GM19193 (cell line): Measurements from ENCODE around the gene CNTNAP2.

Experiments used
- POLR2A ChIP-seq: IDR thresholded peaks from 4 replicates; pipeline ENCODE4 v1.6.1; 2011; ENCODE audit not compliant: insufficient read depth, insufficient read length; ENCODE audit errors: extremely low read depth

CNTNAP2 gene

GRCh38 chr7:146755585-146755984, 639.0 kb downstream of the CNTNAP2 start:
- TF ChIP-seq POLR2A: no peak

GRCh38 chr7:146764458-146764857, 647.9 kb downstream of the CNTNAP2 start:
- TF ChIP-seq POLR2A: no peak

- TF ChIP-seq POLR2A: no peak
Measured at GRCh38 chr7:146768957-146769356, 652.4 kb downstream of the CNTNAP2 start.

- TF ChIP-seq POLR2A: no peak
Measured at GRCh38 chr7:146772601-146773000, 656.0 kb downstream of the CNTNAP2 start.

- TF ChIP-seq POLR2A: no peak
Measured at GRCh38 chr7:146773506-146773905, 656.9 kb downstream of the CNTNAP2 start.

GRCh38 chr7:146781352-146782116, 664.9 kb downstream of the CNTNAP2 start:
- no peak for TF ChIP-seq POLR2A

GRCh38 chr7:146787266-146787665, 670.7 kb downstream of the CNTNAP2 start:
- no peak for TF ChIP-seq POLR2A

GRCh38 chr7:146788008-146788407, 671.4 kb downstream of the CNTNAP2 start:
- no peak for TF ChIP-seq POLR2A

- no peak for TF ChIP-seq POLR2A
Measured at GRCh38 chr7:146791344-146792285, 675.0 kb downstream of the CNTNAP2 start.

- no peak for TF ChIP-seq POLR2A
Measured at GRCh38 chr7:146804620-146805019, 688.0 kb downstream of the CNTNAP2 start.

GRCh38 chr7:146805082-146805481, 688.5 kb downstream of the CNTNAP2 start:
- no peak for TF ChIP-seq POLR2A

GRCh38 chr7:146826329-146826728, 709.7 kb downstream of the CNTNAP2 start:
- no peak for TF ChIP-seq POLR2A

GRCh38 chr7:146830686-146831085, 714.1 kb downstream of the CNTNAP2 start:
- no peak for TF ChIP-seq POLR2A

GRCh38 chr7:146831875-146832274, 715.3 kb downstream of the CNTNAP2 start:
- no peak for TF ChIP-seq POLR2A

- no peak for TF ChIP-seq POLR2A
Measured at GRCh38 chr7:146844405-146844804, 727.8 kb downstream of the CNTNAP2 start.

GRCh38 chr7:146858690-146859089, 742.1 kb downstream of the CNTNAP2 start:
- no peak for TF ChIP-seq POLR2A
